ENCODE data around the gene METTL15. TPM values are rescaled to one million over a fixed set of nuclear protein-coding genes. Genes with fewer than 3 reads are reported as not detected.
"Not testable (repeated sequence)": the region's sequence is repeated elsewhere in the genome, so short reads cannot be mapped to it uniquely, and the experiment has no call there.

The METTL15 gene
- total and polyA plus RNA-seq, 2 experiments from 2014 or later: 9.3 to 23.2 TPM

- WGBS (ENCODE audit: low lambda C conversion rate, missing lambda C conversion rate): 83% methylated on average over 8 of the region's 8 CpGs
- H3K79me2 ChIP-seq: peaks cover 4% of the 10 kb centered on the region
- TF ChIP-seq EZH2phosphoT487 (IDR thresholded peaks at IDR 0.05; ENCODE audit: low read depth, severe bottlenecking, unreplicated experiment): no peak
- TF ChIP-seq EZH2 (IDR thresholded peaks at IDR 0.05; ENCODE audit: borderline replicate concordance): no peak
- TF ChIP-seq CTCF (IDR thresholded peaks at IDR 0.05; ENCODE audit: poor library complexity): no peak
- no peaks in the 10 kb centered on the region for H3K36me3 ChIP-seq (replicated peaks; ENCODE audit: insufficient read depth, low read depth)
- no peaks in the 10 kb centered on the region for H3K9me3 ChIP-seq (ENCODE audit: low read depth)
- no peak overlapping the region for H3K4me2 ChIP-seq
- H3K9me2 ChIP-seq (replicated peaks; ENCODE audit: insufficient read depth): no peaks in the 10 kb centered on the region
- no peak overlapping the region for H3K4me3 ChIP-seq
- no peak overlapping the region for H3K27ac ChIP-seq
- DNase-seq (ENCODE audit: low spot score): no peak
- no peaks in the 10 kb centered on the region for H3K27me3 ChIP-seq
- H4K20me1 ChIP-seq (ENCODE audit: insufficient read depth, poor library complexity, severe bottlenecking): no peaks in the 10 kb centered on the region
- no peaks in the 10 kb centered on the region for H3K4me1 ChIP-seq (ENCODE audit: insufficient read depth)
- H2AFZ ChIP-seq: no peak overlapping the region
Observed at GRCh38 chr11:28259177-28259843, 151.1 kb downstream of the METTL15 start.

- no peaks in the 10 kb centered on the region for H3K36me3 ChIP-seq (replicated peaks; ENCODE audit: insufficient read depth, low read depth)
- H4K20me1 ChIP-seq (ENCODE audit: insufficient read depth, poor library complexity, severe bottlenecking): no peaks in the 10 kb centered on the region
- no peak overlapping the region for H3K4me3 ChIP-seq
- DNase-seq (ENCODE audit: low spot score): no peak
- no peak overlapping the region for H2AFZ ChIP-seq
- WGBS (ENCODE audit: low lambda C conversion rate, missing lambda C conversion rate): 92% methylated on average over 3 of the region's 3 CpGs
- H3K4me2 ChIP-seq: no peak overlapping the region
- no peaks in the 10 kb centered on the region for H3K4me1 ChIP-seq (ENCODE audit: insufficient read depth)
- H3K27ac ChIP-seq: no peak overlapping the region
- H3K9me3 ChIP-seq (ENCODE audit: low read depth): no peaks in the 10 kb centered on the region
- no peaks in the 10 kb centered on the region for H3K9me2 ChIP-seq (replicated peaks; ENCODE audit: insufficient read depth)
- H3K27me3 ChIP-seq: no peaks in the 10 kb centered on the region
- no peak for TF ChIP-seq EZH2 (IDR thresholded peaks at IDR 0.05; ENCODE audit: borderline replicate concordance)
- no peak for TF ChIP-seq EZH2phosphoT487 (IDR thresholded peaks at IDR 0.05; ENCODE audit: low read depth, severe bottlenecking, unreplicated experiment)
- TF ChIP-seq CTCF (IDR thresholded peaks at IDR 0.05; ENCODE audit: poor library complexity): no peak
- no peaks in the 10 kb centered on the region for H3K79me2 ChIP-seq
Observed at GRCh38 chr11:28268925-28269324, 160.7 kb downstream of the METTL15 start.

GRCh38 chr11:28269586-28269985 lies 161.4 kb downstream of the METTL15 start:
- Histone ChIP-seq H3K4me2 (no peak overlapping the region), H3K79me2 (no peaks in the 10 kb centered on the region), H3K27ac (no peak overlapping the region), H3K4me3 (no peak overlapping the region), H4K20me1 (ENCODE audit: insufficient read depth, poor library complexity, severe bottlenecking) (no peaks in the 10 kb centered on the region), H3K36me3 (replicated peaks; ENCODE audit: insufficient read depth, low read depth) (no peaks in the 10 kb centered on the region), H3K4me1 (ENCODE audit: insufficient read depth) (no peaks in the 10 kb centered on the region), H2AFZ (no peak overlapping the region), H3K9me2 (replicated peaks; ENCODE audit: insufficient read depth) (no peaks in the 10 kb centered on the region), H3K9me3 (ENCODE audit: low read depth) (no peaks in the 10 kb centered on the region), H3K27me3 (no peaks in the 10 kb centered on the region)
- DNase-seq (ENCODE audit: low spot score): no peak
- no peak for TF ChIP-seq CTCF (IDR thresholded peaks at IDR 0.05; ENCODE audit: poor library complexity)
- no peak for TF ChIP-seq EZH2phosphoT487 (IDR thresholded peaks at IDR 0.05; ENCODE audit: low read depth, severe bottlenecking, unreplicated experiment)
- no peak for TF ChIP-seq EZH2 (IDR thresholded peaks at IDR 0.05; ENCODE audit: borderline replicate concordance)
- WGBS (ENCODE audit: low lambda C conversion rate, missing lambda C conversion rate): 91% methylated on average over 1 of the region's 1 CpG

GRCh38 chr11:28272247-28272646 lies 164.1 kb downstream of the METTL15 start:
- not testable (repeated sequence) for H3K4me2 ChIP-seq; DNase-seq (ENCODE audit: low spot score); H2AFZ ChIP-seq; H3K9me3 ChIP-seq (ENCODE audit: low read depth); H3K4me3 ChIP-seq; H3K27ac ChIP-seq; H3K4me1 ChIP-seq (ENCODE audit: insufficient read depth); H4K20me1 ChIP-seq (ENCODE audit: insufficient read depth, poor library complexity, severe bottlenecking); H3K79me2 ChIP-seq; H3K27me3 ChIP-seq; H3K9me2 ChIP-seq (replicated peaks; ENCODE audit: insufficient read depth); H3K36me3 ChIP-seq (replicated peaks; ENCODE audit: insufficient read depth, low read depth)
- 94% methylated on average over 2 of the region's 2 CpGs for WGBS (ENCODE audit: low lambda C conversion rate, missing lambda C conversion rate)

Data from hepatocyte (in vitro differentiated cells).